ENCODE data around the gene HOXC9.

The HOXC9 gene

DNA sequence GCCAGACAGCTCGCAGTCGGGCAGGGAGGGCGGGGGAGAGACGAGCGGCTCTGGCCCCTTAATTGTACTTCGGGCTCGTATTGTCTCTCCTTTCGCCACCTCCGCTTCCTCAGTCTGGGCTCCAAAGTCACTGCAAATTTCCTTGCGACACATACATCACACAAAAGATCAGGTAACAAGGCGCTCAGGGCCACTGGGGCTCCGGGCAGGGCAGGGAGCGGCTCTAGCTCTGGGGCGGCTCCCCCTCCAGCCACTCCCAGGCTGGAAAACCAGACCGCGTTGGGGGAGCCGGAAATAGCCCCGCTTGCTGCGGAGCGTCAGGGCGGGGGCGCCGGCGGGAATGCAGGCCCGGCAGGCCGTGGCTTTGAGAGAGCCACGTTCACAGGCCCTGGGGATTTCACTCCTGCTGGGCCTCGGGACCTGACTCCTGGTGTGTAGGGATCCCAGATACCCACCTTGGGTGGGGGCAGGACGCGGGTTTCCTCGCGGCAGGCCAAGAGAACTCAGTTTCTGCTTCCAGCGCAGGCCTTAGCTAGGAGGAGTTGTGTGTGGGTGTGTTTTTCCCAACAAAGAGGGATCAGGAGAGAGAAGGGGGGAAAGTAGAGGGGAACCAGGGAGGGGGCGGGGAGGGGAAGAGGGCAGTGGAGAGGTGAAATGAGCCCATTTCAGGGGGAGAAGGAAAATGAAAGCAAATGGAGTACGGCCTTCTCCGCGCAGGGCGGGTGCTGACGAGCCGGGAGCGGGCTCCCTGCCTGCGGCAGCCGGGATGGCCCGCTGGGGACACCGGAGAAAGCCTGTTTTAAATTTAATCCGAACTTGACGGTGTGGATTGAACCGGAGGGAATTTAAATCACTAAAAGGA lies 4.4 kb upstream of the HOXC9 start (continued):
- TF ChIP-seq GLIS1 (tag by site-specific recombination; IDR thresholded peaks at IDR 0.05) (peak; percentile 49; the same call in 1 of the 2 replicates), ZNF223 (tag by site-specific recombination; IDR thresholded peaks at IDR 0.05) (peak; percentile 63; the same call in 1 of the 2 replicates), ZNF24 (tag by site-specific recombination; IDR thresholded peaks at IDR 0.05) (peak; percentile 44; the same call in 1 of the 2 replicates), ZBTB21 (tag by site-specific recombination; IDR thresholded peaks at IDR 0.05) (0 out of 2 replicates have a peak, but pooled peaks have one; percentile 9), YY2 (tag by site-specific recombination; IDR thresholded peaks at IDR 0.05) (no peak), ZNF621 (tag by site-specific recombination; IDR thresholded peaks at IDR 0.05) (no peak), HOXC10 (CRISPR knock-in tag; IDR thresholded peaks at IDR 0.05) (no peak), ZBTB20 (tag by site-specific recombination; IDR thresholded peaks at IDR 0.05) (peak; percentile 98), ZNF202 (tag by site-specific recombination; IDR thresholded peaks at IDR 0.05; ENCODE audit: borderline replicate concordance) (no peak), ZNF350 (tag by site-specific recombination; IDR thresholded peaks at IDR 0.05) (no peak), ZFP69B (tag by site-specific recombination; IDR thresholded peaks at IDR 0.05) (peak; percentile 35; the same call in 1 of the 2 replicates), ZNF707 (tag by site-specific recombination; IDR thresholded peaks at IDR 0.05) (no peak), ZNF239 (tag by site-specific recombination; IDR thresholded peaks at IDR 0.05) (0 out of 2 replicates have a peak, but pooled peaks have one; percentile 30), BCL11B (tag by site-specific recombination; IDR thresholded peaks at IDR 0.05; ENCODE audit: low read depth) (0 out of 2 replicates have a peak, but pooled peaks have one; percentile 21), ZNF157 (tag by site-specific recombination; IDR thresholded peaks at IDR 0.05) (no peak), ZNF2 (tag by site-specific recombination; IDR thresholded peaks at IDR 0.05) (peak; percentile 90), ZNF426 (tag by site-specific recombination; IDR thresholded peaks at IDR 0.05) (no peak), ZNF561 (tag by site-specific recombination; IDR thresholded peaks at IDR 0.05; ENCODE audit: borderline replicate concordance) (peak; percentile 14; the same call in 1 of the 2 replicates)
- TF ChIP-seq, protein P1, sequence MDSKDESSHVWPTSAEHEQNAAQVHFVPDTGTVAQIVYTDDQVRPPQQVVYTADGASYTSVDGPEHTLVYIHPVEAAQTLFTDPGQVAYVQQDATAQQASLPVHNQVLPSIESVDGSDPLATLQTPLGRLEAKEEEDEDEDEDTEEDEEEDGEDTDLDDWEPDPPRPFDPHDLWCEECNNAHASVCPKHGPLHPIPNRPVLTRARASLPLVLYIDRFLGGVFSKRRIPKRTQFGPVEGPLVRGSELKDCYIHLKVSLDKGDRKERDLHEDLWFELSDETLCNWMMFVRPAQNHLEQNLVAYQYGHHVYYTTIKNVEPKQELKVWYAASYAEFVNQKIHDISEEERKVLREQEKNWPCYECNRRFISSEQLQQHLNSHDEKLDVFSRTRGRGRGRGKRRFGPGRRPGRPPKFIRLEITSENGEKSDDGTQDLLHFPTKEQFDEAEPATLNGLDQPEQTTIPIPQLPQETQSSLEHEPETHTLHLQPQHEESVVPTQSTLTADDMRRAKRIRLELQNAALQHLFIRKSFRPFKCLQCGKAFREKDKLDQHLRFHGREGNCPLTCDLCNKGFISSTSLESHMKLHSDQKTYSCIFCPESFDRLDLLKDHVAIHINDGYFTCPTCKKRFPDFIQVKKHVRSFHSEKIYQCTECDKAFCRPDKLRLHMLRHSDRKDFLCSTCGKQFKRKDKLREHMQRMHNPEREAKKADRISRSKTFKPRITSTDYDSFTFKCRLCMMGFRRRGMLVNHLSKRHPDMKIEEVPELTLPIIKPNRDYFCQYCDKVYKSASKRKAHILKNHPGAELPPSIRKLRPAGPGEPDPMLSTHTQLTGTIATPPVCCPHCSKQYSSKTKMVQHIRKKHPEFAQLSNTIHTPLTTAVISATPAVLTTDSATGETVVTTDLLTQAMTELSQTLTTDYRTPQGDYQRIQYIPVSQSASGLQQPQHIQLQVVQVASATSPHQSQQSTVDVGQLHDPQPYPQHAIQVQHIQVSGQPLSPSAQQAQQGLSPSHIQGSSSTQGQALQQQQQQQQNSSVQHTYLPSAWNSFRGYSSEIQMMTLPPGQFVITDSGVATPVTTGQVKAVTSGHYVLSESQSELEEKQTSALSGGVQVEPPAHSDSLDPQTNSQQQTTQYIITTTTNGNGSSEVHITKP (tag by site-specific recombination; IDR thresholded peaks at IDR 0.05), result peak; percentile 70
- TF ChIP-seq, protein P2, sequence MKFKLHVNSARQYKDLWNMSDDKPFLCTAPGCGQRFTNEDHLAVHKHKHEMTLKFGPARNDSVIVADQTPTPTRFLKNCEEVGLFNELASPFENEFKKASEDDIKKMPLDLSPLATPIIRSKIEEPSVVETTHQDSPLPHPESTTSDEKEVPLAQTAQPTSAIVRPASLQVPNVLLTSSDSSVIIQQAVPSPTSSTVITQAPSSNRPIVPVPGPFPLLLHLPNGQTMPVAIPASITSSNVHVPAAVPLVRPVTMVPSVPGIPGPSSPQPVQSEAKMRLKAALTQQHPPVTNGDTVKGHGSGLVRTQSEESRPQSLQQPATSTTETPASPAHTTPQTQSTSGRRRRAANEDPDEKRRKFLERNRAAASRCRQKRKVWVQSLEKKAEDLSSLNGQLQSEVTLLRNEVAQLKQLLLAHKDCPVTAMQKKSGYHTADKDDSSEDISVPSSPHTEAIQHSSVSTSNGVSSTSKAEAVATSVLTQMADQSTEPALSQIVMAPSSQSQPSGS (tag by site-specific recombination; IDR thresholded peaks at IDR 0.05; ENCODE audit: low read depth), result no peak
- TF ChIP-seq, protein P3, sequence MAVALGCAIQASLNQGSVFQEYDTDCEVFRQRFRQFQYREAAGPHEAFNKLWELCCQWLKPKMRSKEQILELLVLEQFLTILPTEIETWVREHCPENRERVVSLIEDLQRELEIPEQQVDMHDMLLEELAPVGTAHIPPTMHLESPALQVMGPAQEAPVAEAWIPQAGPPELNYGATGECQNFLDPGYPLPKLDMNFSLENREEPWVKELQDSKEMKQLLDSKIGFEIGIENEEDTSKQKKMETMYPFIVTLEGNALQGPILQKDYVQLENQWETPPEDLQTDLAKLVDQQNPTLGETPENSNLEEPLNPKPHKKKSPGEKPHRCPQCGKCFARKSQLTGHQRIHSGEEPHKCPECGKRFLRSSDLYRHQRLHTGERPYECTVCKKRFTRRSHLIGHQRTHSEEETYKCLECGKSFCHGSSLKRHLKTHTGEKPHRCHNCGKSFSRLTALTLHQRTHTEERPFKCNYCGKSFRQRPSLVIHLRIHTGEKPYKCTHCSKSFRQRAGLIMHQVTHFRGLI (tag by site-specific recombination; IDR thresholded peaks at IDR 0.05), result peak; percentile 15; the same call in 1 of the 2 replicates
- TF ChIP-seq, protein P4, sequence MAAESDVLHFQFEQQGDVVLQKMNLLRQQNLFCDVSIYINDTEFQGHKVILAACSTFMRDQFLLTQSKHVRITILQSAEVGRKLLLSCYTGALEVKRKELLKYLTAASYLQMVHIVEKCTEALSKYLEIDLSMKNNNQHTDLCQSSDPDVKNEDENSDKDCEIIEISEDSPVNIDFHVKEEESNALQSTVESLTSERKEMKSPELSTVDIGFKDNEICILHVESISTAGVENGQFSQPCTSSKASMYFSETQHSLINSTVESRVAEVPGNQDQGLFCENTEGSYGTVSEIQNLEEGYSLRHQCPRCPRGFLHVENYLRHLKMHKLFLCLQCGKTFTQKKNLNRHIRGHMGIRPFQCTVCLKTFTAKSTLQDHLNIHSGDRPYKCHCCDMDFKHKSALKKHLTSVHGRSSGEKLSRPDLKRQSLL (tag by site-specific recombination; IDR thresholded peaks at IDR 0.05), result peak; percentile 100
- TF ChIP-seq, protein P5, sequence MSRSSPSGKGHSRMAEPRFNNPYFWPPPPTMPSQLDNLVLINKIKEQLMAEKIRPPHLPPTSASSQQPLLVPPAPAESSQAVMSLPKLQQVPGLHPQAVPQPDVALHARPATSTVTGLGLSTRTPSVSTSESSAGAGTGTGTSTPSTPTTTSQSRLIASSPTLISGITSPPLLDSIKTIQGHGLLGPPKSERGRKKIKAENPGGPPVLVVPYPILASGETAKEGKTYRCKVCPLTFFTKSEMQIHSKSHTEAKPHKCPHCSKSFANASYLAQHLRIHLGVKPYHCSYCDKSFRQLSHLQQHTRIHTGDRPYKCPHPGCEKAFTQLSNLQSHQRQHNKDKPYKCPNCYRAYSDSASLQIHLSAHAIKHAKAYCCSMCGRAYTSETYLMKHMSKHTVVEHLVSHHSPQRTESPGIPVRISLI (tag by site-specific recombination; IDR thresholded peaks at IDR 0.05), result no peak
- TF ChIP-seq, protein P6, sequence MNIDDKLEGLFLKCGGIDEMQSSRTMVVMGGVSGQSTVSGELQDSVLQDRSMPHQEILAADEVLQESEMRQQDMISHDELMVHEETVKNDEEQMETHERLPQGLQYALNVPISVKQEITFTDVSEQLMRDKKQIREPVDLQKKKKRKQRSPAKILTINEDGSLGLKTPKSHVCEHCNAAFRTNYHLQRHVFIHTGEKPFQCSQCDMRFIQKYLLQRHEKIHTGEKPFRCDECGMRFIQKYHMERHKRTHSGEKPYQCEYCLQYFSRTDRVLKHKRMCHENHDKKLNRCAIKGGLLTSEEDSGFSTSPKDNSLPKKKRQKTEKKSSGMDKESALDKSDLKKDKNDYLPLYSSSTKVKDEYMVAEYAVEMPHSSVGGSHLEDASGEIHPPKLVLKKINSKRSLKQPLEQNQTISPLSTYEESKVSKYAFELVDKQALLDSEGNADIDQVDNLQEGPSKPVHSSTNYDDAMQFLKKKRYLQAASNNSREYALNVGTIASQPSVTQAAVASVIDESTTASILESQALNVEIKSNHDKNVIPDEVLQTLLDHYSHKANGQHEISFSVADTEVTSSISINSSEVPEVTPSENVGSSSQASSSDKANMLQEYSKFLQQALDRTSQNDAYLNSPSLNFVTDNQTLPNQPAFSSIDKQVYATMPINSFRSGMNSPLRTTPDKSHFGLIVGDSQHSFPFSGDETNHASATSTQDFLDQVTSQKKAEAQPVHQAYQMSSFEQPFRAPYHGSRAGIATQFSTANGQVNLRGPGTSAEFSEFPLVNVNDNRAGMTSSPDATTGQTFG (tag by site-specific recombination; IDR thresholded peaks at IDR 0.05; ENCODE audit: borderline replicate concordance), result no peak
- TF ChIP-seq, protein P7, sequence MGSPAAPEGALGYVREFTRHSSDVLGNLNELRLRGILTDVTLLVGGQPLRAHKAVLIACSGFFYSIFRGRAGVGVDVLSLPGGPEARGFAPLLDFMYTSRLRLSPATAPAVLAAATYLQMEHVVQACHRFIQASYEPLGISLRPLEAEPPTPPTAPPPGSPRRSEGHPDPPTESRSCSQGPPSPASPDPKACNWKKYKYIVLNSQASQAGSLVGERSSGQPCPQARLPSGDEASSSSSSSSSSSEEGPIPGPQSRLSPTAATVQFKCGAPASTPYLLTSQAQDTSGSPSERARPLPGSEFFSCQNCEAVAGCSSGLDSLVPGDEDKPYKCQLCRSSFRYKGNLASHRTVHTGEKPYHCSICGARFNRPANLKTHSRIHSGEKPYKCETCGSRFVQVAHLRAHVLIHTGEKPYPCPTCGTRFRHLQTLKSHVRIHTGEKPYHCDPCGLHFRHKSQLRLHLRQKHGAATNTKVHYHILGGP (tag by site-specific recombination; IDR thresholded peaks at IDR 0.05), result no peak

Data from HEK293 (cell line).